Testis (tissue), 3 donors: Measurements from ENCODE around the gene GMCL1. TPM values are rescaled to one million over a fixed set of nuclear protein-coding genes. Genes with fewer than 3 reads are reported as not detected.

Experiments
- DNase-seq: peaks from one replicate; pipeline ENCODE4 v3.0.0-alpha.2; 2019
- H3K27ac ChIP-seq, 2 donors: fragments of 200-600 bp; sonication (generic); one replicate each; pipeline ENCODE4 v1.5.1; 2019
- H3K27me3 ChIP-seq: fragments of 200-600 bp; sonication (generic); one replicate; pipeline ENCODE4 v1.5.1; 2019
- H3K36me3 ChIP-seq: fragments of 200-600 bp; sonication (generic); one replicate; pipeline ENCODE4 v1.5.1; 2017; ENCODE audit warnings: low read depth; ENCODE audit errors: missing control alignments
- H3K4me1 ChIP-seq: fragments of 200-600 bp; sonication (generic); one replicate; pipeline ENCODE4 v1.5.1; 2019
- H3K4me3 ChIP-seq, 2 donors: fragments of 200-600 bp; sonication (generic); one replicate each; pipeline ENCODE4 v1.5.1; 2017 to 2019
- H3K9me3 ChIP-seq: fragments of 200-600 bp; sonication (generic); one replicate; pipeline ENCODE4 v1.5.1; 2017
- POLR2A ChIP-seq: fragments of 450-650 bp; IDR thresholded peaks from one replicate; pipeline ENCODE4 v1.6.1; 2017; ENCODE audit warnings: antibody characterized with exemption, mild to moderate bottlenecking, moderate library complexity
- whole genome bisulfite sequencing, 2 donors: methylation state at CpG; one replicate each; pipeline ENCODE4 v1.1.5; 2018; 5-methylcytosine and 5-hydroxymethylcytosine counted together
- intact Hi-C: fragments of 100-400 bp; cut with DNase I; formaldehyde crosslinking; loops from one replicate; pipeline ENCODE4 v1.15.1; 2023; ENCODE audit warnings: low total_unique reads
- polyA plus RNA-seq: library from polyadenylated mRNA; stranded (reverse); fragments of 350-450 nt; fragmentation: Illumina TruSeq; extraction: RNeasy Lipid Tissue Mini Kit (QIAGEN cat#74804); gene quantifications from one replicate; pipeline ENCODE4 v1.2.3, GENCODE V29; 2014; ENCODE audit warnings: low read depth, low replicate concordance; ENCODE audit not compliant: insufficient read depth
- total RNA-seq, 2 donors: library from RNA; depleted of rRNA; stranded (reverse); fragments of >200 nt; gene quantifications; one replicate each; pipeline ENCODE4 v1.2.3, GENCODE V29; 2016
- TF ChIP-seq, protein P1 (sequence below), 3 experiments: fragments of 450-650 bp in 2 of 3; fragments of 200-600 bp in 1 of 3; sonication (generic) in 1 of 3; IDR thresholded peaks; one replicate each; pipeline ENCODE4 v1.5.1; 2016 to 2019; ENCODE audit warnings: antibody characterized with exemption in 3 of 3, mild to moderate bottlenecking in 2 of 3, moderate library complexity in 1 of 3

The GMCL1 gene
- total and polyA plus RNA-seq, 3 donors from 2014 or later: 19.9 to 30.5 (median 27.6) TPM

DNA sequence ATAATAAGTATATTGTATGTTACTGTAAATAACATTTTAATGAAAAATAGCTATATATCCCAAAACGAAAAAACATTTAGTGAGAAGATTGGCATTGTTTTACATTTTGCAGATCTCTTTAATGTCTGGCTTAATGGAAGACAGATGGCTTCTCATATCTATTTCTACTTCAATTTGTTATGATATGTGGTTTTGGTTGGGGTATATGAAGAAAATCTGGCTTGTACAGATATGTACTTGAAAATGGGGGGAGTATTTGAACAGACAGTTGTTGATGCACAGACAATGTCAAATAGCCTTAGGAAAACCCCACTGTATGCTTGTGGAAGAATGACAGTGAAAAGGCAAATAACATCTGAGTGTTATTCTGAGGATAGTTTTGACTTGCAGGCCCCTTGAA lies 23.6 kb upstream of the GMCL1 start:
- Histone ChIP-seq H3K9me3 (no peaks in the 10 kb centered on the region), H3K4me3 (no peak overlapping the region), H3K27me3 (no peaks in the 10 kb centered on the region), H3K36me3 (no peaks in the 10 kb centered on the region), H3K27ac (no peak overlapping the region), H3K4me1 (no peaks in the 10 kb centered on the region)
- WGBS, 2 donors: 87 to 97% methylated on average over 1 of the region's 1 CpG
- TF ChIP-seq, protein P1, sequence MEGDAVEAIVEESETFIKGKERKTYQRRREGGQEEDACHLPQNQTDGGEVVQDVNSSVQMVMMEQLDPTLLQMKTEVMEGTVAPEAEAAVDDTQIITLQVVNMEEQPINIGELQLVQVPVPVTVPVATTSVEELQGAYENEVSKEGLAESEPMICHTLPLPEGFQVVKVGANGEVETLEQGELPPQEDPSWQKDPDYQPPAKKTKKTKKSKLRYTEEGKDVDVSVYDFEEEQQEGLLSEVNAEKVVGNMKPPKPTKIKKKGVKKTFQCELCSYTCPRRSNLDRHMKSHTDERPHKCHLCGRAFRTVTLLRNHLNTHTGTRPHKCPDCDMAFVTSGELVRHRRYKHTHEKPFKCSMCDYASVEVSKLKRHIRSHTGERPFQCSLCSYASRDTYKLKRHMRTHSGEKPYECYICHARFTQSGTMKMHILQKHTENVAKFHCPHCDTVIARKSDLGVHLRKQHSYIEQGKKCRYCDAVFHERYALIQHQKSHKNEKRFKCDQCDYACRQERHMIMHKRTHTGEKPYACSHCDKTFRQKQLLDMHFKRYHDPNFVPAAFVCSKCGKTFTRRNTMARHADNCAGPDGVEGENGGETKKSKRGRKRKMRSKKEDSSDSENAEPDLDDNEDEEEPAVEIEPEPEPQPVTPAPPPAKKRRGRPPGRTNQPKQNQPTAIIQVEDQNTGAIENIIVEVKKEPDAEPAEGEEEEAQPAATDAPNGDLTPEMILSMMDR (IDR thresholded peaks at IDR 0.05): no peak
- no peak for TF ChIP-seq POLR2A
- DNase-seq: no peak
- intact Hi-C loops: no loop called here

DNA sequence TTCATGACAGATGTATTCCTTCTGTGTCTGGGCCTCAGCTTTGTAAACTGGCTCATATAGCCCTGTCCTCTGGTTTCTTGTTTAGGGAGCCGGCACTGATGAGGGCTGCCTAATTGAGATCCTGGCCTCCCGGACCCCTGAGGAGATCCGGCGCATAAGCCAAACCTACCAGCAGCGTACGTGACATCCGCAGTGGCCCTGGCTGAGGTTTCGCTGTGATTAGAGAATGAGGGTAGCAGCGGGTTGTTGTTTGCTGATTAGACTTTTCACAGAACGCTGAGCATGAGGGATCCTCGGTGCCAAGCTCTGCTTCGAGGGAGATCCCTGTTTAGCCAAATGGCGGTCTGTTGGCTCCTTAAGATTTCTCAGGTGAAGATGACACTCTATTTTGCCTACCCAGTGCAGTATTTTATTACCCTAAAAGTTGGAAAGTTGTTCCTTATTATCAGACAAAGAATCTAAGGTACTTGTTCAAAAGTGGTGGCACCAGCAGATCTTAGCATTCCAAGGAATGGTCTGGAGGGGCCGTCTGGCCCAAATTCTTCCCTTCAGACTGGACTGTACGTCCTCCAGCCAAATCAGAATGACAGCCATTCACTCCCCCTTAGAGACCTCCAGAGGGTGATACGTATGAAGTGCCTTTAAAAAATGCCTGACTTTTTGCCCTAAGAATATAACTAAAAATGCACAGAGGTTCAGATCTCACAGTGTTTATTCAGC lies 21.5 kb upstream of the GMCL1 start:
- WGBS, 2 donors: 87 to 90% methylated on average over 16 of the region's 16 CpGs
- Histone ChIP-seq H3K27ac (no peak overlapping the region), H3K4me3 (no peak overlapping the region), H3K9me3 (no peaks in the 10 kb centered on the region), H3K27me3 (no peaks in the 10 kb centered on the region), H3K36me3 (no peaks in the 10 kb centered on the region), H3K4me1 (no peaks in the 10 kb centered on the region)
- DNase-seq: no peak
- intact Hi-C loops: no loop called here
- no peak for TF ChIP-seq POLR2A
- TF ChIP-seq, protein P1 (IDR thresholded peaks at IDR 0.05): no peak

DNA sequence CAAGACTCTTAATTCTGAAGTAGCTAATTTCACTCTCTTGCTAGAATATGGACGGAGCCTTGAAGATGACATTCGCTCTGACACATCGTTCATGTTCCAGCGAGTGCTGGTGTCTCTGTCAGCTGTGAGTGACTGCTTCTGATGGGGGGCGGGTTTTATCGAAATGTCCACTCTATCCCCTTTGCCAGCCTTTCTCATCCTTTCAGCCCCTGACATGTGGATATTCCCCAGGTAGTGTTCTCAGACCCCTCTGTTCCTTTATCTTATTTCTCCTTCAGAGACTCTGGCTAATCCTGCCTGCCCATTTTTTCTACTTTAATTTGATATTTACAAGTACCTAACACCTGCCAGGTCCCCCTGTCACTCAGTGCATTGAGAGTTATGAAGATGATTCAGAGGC lies 18.9 kb upstream of the GMCL1 start:
- Histone ChIP-seq H3K27me3 (no peaks in the 10 kb centered on the region), H3K36me3 (no peaks in the 10 kb centered on the region), H3K4me1 (no peaks in the 10 kb centered on the region), H3K27ac (no peak overlapping the region), H3K9me3 (no peaks in the 10 kb centered on the region), H3K4me3 (no peak overlapping the region)
- intact Hi-C loops: loop anchor here (5.0 kb wide), 1 partner anchor 83 kb away; no protein-coding TSS in a partner anchor
- DNase-seq: no peak
- TF ChIP-seq POLR2A: no peak
- TF ChIP-seq, protein P1 (IDR thresholded peaks at IDR 0.05): no peak
- 92 to 96% methylated on average over 6 of the region's 6 CpGs for WGBS, 2 donors

DNA sequence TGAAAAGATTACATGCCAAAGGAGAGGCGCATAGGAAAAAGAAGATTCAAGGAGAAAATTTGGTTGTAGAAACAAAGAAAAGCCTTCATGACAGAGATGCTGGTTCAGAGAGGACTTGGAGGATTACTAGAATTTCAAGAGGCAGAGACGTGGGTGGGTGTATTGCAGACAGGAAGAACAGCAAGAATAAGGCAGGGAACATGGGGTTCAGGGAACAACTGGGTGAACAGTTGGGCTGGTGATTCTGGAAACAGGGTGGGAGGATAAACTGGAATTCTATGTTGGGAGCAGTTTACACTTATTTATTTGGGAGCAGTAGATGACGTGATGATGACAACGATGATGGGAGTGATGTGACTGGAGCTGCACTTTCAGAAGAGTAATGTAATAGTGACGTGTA lies 18.4 kb upstream of the GMCL1 start:
- 88 to 90% methylated on average over 5 of the region's 5 CpGs for WGBS, 2 donors
- no peaks in the 10 kb centered on the region for H3K4me1 ChIP-seq
- intact Hi-C loops: loop anchor here (5.0 kb wide), 1 partner anchor 84 kb away; no protein-coding TSS in a partner anchor
- no peak for DNase-seq
- H3K36me3 ChIP-seq: no peaks in the 10 kb centered on the region
- no peak overlapping the region for H3K27ac ChIP-seq
- no peak overlapping the region for H3K4me3 ChIP-seq
- no peaks in the 10 kb centered on the region for H3K9me3 ChIP-seq
- TF ChIP-seq, protein P1 (IDR thresholded peaks at IDR 0.05): no peak
- TF ChIP-seq POLR2A: no peak
- no peaks in the 10 kb centered on the region for H3K27me3 ChIP-seq

DNA sequence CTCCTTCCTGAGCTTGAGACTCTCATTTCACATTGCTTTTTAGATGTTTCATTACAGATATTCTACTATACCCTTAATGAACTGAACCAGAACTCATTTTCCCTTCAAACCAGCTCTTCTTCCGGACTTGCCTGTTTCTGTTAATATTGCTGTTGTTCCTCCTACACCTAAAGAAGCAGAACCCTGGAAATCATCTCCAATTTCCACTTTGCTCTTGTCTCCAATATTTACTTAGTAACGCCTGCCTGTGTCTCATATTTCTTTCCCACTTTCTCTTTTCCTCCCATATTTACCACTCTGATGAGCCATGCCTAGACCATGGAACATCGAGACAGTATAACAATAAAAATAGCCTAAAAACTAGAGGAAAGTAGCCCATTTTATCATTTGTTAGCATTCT lies 17.9 kb upstream of the GMCL1 start:
- Histone ChIP-seq H3K36me3 (no peaks in the 10 kb centered on the region), H3K27ac (no peak overlapping the region), H3K9me3 (no peaks in the 10 kb centered on the region), H3K27me3 (no peaks in the 10 kb centered on the region), H3K4me1 (no peaks in the 10 kb centered on the region), H3K4me3 (no peak overlapping the region)
- intact Hi-C loops: loop anchor here (5.0 kb wide), 1 partner anchor 84 kb away; no protein-coding TSS in a partner anchor
- 71 to 84% methylated on average over 3 of the region's 3 CpGs for WGBS, 2 donors
- DNase-seq: no peak
- no peak for TF ChIP-seq POLR2A
- TF ChIP-seq, protein P1 (IDR thresholded peaks at IDR 0.05): no peak
